PFSK-1 (cell line): Measurements from ENCODE around the gene SLC5A12.

Experiments used
- POLR2AphosphoS5 ChIP-seq: IDR thresholded peaks from 2 replicates; pipeline ENCODE4 v1.6.1; 2012; ENCODE audit warnings: low read depth, mild to moderate bottlenecking, control low read depth, low read length, moderate library complexity
- TAF1 ChIP-seq: IDR thresholded peaks from 2 replicates; pipeline ENCODE4 v1.6.1; 2012; ENCODE audit warnings: low read length, control low read depth, borderline replicate concordance; ENCODE audit not compliant: insufficient read depth

DNA sequence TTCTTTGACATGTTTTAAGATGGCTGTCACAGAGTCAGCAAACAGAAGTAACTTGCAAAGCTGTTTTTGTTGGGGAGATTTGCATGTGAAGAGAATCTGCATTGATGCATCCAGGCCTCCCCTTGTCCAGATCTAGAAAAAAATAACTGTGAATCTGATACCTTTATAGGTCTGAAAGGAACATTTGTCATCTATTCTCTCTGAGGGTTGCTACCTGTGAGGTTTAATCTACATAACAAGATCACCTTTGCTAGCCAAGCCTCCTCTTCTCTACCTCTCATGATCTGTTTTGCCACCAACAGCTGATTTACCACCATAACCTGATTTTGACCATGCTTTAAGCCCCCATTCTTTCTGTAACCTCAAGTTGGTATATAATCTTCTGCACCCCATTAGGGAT lies 47.2 kb upstream of the SLC5A12 start:
- no peak for TF ChIP-seq TAF1
- TF ChIP-seq POLR2AphosphoS5 = no peak
